Esophagus (tissue), 2 donors: Measurements from ENCODE around the gene LCN1. TPM values are rescaled to one million over a fixed set of nuclear protein-coding genes. Genes with fewer than 3 reads are reported as not detected.

ENCODE experiments used
- H3K27ac ChIP-seq, 2 donors: one replicate each; pipeline ENCODE4 v1.5.1; 2013; ENCODE audit warnings: low read depth in 2 of 2, mild to moderate bottlenecking in 2 of 2, inconsistent platforms in 1 of 2, low read length in 1 of 2, moderate library complexity in 1 of 2
- H3K27me3 ChIP-seq, 2 donors: one replicate each; pipeline ENCODE4 v1.6.1; 2013; ENCODE audit warnings: low read length in 2 of 2, control low read depth in 1 of 2, mild to moderate bottlenecking in 1 of 2; ENCODE audit not compliant: insufficient read depth in 2 of 2, control insufficient read depth in 1 of 2
- H3K36me3 ChIP-seq, 2 donors: one replicate each; pipeline ENCODE4 v1.6.1; 2013; ENCODE audit warnings: low read length in 1 of 2; ENCODE audit not compliant: control insufficient read depth in 2 of 2, insufficient read depth in 2 of 2
- H3K4me1 ChIP-seq, 2 donors: one replicate each; pipeline ENCODE4 v1.6.1; 2013; ENCODE audit warnings: low read length in 1 of 2; ENCODE audit not compliant: control insufficient read depth in 2 of 2, insufficient read depth in 2 of 2
- H3K4me3 ChIP-seq, 2 donors: one replicate each; pipeline ENCODE4 v1.5.1; 2013; ENCODE audit warnings: low read length in 2 of 2, mild to moderate bottlenecking in 2 of 2, low read depth in 1 of 2, moderate library complexity in 1 of 2
- H3K9me3 ChIP-seq, 2 donors: one replicate each; pipeline ENCODE4 v1.6.1; 2013; ENCODE audit warnings: mild to moderate bottlenecking in 2 of 2, low read depth in 1 of 2, low read length in 1 of 2, moderate library complexity in 1 of 2; ENCODE audit not compliant: control insufficient read depth in 2 of 2, insufficient read depth in 1 of 2
- WGBS, 2 donors: extraction: QIAGEN DNeasy Blood & Tissue Kit; methylation state at CpG; one replicate each; pipeline ENCODE4 v1.1.7; 2013; 5-methylcytosine and 5-hydroxymethylcytosine counted together
- polyA plus RNA-seq, 2 donors: library from polyadenylated mRNA; stranded (reverse); fragments of 200-250 nt; gene quantifications; one replicate each; pipeline ENCODE4 v1.2.3, GENCODE V29; 2013
- donor health status: healthy with polysubstance abuse.
- donor health status: Bipolar disorder and iron deficiency.

Gene LCN1
- polyA plus RNA-seq, result not detected

DNA sequence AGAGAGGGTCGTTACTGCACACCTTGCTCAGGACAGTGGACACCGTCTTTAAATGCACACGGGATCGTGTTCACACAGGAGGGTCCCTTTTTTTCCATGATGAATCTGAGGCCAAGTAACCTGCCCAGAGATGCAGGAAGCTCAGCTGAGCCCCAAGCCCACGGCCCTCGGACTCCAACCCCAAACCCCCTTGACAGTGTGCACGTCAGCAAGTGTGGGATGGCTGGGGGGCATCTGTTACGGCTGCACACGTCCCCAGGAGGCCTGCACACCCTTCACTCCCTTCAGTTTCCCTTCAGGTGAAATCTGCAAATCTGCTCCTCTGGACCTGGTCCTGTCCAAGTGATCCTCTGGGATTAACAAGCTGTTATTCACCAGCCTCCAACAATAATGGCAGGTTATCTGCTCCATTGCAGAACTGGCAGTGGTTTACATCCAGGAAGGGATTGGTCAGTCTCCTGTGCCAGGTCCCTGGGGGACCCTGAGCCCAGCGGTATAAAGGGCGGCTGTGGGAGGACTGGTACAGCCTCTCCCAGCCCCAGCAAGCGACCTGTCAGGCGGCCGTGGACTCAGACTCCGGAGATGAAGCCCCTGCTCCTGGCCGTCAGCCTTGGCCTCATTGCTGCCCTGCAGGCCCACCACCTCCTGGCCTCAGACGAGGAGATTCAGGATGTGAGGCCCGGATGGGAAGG, at the start of gene LCN1:
LCN1 (plus strand) TSS at position 525 of the 692 bp plus-strand sequence; CDS start at position 583, 58 bp downstream.
- no peaks in the 10 kb centered on the region for H3K36me3 ChIP-seq
- no peaks in the 10 kb centered on the region for H3K4me1 ChIP-seq
- H3K9me3 ChIP-seq, result no peaks in the 10 kb centered on the region
- WGBS, 2 donors, result 79 to 83% methylated on average over 18 of the region's 18 CpGs
- H3K4me3 ChIP-seq, result no peak within 1 kb of the TSS
- no peaks in the 10 kb centered on the region for H3K27me3 ChIP-seq
- no peak within 1 kb of the TSS for H3K27ac ChIP-seq

DNA sequence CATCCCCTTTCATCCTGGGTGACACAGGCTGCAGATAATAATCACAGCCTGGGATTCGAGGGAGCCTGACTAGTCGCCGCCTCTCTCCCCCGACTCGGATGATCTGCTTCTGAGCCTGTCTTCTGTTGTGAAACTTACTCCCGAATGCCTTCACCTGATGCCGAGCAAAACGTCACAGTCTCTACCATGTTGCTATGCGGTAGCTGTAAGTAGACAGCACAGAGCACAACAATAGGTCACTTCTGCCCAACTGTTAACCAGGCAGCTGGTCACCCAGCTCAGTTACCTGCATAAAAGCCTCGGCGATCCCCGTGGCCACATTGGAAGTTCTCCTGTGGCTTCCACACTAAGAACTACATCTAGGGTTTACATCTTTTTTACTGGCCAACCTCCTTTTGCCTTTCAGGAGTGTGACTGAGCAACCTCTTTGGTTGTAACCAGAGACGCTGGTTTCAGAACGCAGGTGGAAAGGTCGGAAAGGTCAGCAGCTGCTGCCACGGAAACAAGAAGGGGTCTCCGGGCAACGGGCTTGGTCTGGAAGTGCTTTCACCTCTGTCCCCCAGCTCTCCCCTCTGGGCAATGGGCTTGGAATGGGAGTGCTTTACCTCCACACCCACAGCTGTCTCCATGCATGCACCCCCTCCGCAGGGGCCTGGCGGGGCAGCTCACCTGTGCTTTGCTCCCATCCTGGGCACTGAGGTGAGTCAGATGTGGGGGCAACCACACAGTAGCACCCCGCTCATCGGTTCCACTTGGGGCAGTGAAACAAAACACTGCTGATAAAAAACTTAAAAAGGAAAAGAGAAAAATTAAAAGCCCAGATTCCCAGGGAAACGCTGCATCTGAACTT, 49.2 kb upstream of the LCN1 start:
- no peaks in the 10 kb centered on the region for H3K9me3 ChIP-seq
- no peaks in the 10 kb centered on the region for H3K27me3 ChIP-seq
- 73% methylated on average over 23 of the region's 23 CpGs for WGBS, 2 donors
- H3K4me1 ChIP-seq, result no peaks in the 10 kb centered on the region
- H3K27ac ChIP-seq, result no peak overlapping the region
- H3K4me3 ChIP-seq, result no peak overlapping the region
- no peaks in the 10 kb centered on the region for H3K36me3 ChIP-seq

DNA sequence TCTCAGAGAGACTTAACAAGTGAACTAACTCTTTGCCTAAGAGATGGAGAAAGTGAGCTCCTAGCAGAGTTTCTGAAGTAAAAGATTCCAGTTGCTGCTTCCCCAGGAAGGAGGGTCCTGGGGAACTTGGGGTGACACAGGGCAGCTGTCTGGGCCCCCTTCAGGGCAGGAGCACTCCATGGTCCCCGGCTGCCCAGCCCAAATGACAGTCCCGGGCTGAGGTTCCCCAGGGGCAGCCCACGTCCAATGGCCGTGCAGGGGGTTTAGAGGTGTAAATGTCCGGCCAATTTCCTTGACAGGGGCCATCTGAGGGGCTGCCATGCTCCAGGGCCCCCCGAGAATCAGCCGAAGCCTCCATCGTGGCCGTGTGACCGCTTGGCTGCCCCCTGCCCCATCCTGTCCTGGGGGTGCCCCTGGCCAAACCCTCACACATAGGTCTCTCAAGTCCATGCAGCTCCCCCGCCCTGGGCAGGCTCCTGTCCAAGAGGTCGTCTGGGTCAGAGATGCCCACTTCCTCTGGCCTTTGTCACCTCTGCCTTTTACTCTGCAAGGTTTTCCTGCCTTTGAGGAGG, 47.2 kb upstream of the LCN1 start:
- Histone ChIP-seq H3K27ac (no peak overlapping the region), H3K4me1 (no peaks in the 10 kb centered on the region), H3K36me3 (no peaks in the 10 kb centered on the region), H3K4me3 (no peak overlapping the region), H3K27me3 (no peaks in the 10 kb centered on the region), H3K9me3 (no peaks in the 10 kb centered on the region)
- 77 to 80% methylated on average over 12 of the region's 12 CpGs for WGBS, 2 donors

DNA sequence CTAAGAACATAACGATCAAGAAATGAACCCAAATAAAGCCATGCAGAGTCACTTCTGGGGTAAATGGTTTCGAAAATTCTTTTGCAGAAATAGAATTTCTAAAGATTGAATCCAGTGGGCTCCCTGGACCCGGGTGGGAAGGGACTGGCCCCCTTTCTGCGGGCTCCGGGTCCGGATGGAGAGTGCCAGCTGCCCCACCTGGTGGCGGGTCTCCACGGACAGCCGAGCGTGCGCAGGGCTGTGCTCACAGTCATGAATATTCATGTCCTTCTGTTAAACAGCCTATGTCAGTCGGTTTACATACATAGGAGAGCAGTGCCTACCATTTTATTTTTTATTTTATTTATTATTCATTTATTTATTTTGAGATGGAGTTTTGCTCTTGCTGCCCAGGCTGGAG, 46.3 kb upstream of the LCN1 start:
- no peaks in the 10 kb centered on the region for H3K27me3 ChIP-seq
- 32 to 34% methylated on average over 12 of the region's 12 CpGs for WGBS, 2 donors
- no peaks in the 10 kb centered on the region for H3K4me1 ChIP-seq

DNA sequence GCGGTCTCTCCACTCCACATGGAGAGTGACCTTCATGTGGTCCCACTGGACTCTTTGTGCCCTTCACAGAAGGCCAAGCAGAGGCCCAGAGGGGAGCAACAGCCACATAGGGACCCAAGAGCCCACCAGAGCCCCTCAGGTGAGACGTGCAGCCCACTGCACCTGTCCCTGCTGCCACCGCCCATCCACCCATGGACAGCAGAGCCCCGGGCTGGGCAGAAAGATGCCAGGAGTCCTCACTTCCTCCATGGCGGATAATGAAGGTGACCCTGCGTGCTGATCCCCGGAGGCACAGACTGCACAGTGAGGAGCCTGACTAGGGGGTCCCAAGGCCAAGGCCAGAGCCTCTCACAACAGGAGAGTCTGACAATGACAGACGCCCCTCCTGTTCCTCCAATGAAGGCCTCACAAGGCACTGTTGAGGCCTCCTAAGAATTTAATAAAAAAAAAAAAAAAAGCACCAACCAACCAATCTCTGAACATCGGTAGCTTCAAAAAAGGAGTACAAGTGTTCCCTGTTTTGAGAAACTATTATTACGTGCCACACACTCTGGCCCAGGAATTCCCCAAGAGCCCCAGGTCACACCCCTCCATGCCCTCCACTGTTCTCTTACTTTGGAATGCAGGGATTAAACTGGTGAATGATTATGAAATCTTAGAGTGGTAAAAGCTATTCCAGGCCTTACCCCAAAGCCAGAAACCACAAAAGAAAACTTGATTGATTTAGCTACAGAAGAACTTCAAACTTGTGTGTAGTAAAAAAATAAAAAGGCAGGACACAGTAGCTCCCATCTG, 44.5 kb upstream of the LCN1 start:
- 78 to 82% methylated on average over 10 of the region's 10 CpGs for WGBS, 2 donors
- peaks cover 4 to 5% of the 10 kb centered on the region in 2 donors for H3K4me1 ChIP-seq
- H3K27ac ChIP-seq, result no peak overlapping the region
- H3K4me3 ChIP-seq, result no peak overlapping the region
- H3K9me3 ChIP-seq, result no peaks in the 10 kb centered on the region
- no peaks in the 10 kb centered on the region for H3K27me3 ChIP-seq
- H3K36me3 ChIP-seq, result no peaks in the 10 kb centered on the region

More for the DNA sequence above, 46.3 kb upstream of the LCN1 start:
- Histone ChIP-seq H3K9me3 (no peaks in the 10 kb centered on the region), H3K4me3 (no peak overlapping the region), H3K36me3 (no peaks in the 10 kb centered on the region), H3K27ac (no peak overlapping the region)

DNA sequence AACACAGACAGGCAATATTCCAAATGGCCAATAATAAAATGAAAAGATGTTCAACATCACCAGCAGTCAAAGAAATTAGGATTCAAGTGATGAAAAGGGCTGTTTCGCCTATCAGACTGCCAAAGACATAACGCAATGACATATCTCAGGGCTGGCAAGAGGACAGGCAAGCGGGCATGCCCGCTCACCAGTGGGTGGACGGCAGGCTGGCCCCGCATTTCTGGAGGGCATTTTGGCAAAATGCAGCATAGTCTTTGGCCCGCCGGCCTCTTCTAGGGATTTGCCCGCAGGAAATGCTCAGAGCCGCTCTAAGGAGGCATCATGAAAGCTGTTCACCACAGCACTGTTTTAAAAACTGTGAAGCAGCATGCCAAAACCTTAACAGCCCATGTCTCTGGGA, 43.0 kb upstream of the LCN1 start:
- H3K9me3 ChIP-seq, result no peaks in the 10 kb centered on the region
- peaks cover 4 to 5% of the 10 kb centered on the region in 2 donors for H3K4me1 ChIP-seq
- H3K4me3 ChIP-seq, result no peak overlapping the region
- WGBS, 2 donors, result 46 to 67% methylated on average over 10 of the region's 10 CpGs
- no peak overlapping the region for H3K27ac ChIP-seq
- no peaks in the 10 kb centered on the region for H3K36me3 ChIP-seq
- no peaks in the 10 kb centered on the region for H3K27me3 ChIP-seq

DNA sequence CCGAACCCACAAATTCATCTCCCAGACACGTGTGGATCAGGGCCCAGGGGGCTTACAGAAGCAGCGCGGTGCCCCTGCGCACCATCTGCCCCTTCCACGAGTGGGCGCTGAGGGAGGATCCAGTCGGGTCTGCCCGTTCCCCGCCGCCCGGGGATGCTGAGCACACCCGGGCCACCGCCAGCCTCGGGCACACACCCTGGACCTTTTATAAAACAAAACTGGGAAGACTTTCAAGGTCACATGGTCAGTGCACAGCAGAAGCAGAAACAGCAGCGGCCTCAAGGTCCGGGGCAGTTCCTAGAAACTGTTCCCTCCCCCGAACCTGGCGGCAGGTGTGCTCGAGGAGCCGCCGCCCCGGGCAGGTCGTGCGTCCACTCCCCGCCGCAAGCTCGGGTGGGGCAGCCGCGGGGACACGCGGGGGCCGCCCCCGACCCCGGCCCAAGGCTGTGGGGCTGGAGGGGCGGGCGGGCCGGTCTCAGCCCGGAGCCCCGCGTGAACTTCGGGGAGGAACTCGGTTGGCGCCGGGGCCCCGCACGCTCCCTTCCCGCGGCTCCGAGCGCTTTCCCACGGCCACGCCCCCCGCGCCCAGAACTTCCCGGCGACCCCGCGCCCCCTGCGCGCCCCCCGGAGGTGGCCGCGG, 42.3 kb upstream of the LCN1 start:
- H3K4me3 ChIP-seq, result peak overlapping the region; percentile 53 to 88
- H3K27ac ChIP-seq, result peak overlapping the region; percentile 62 to 65
- no peaks in the 10 kb centered on the region for H3K9me3 ChIP-seq
- H3K27me3 ChIP-seq, result no peaks in the 10 kb centered on the region
- peaks cover 0 to under 1% of the 10 kb centered on the region in 2 donors for H3K36me3 ChIP-seq
- H3K4me1 ChIP-seq, result peaks cover 4 to 5% of the 10 kb centered on the region in 2 donors
- 2 to 3% methylated on average over 52 to 64 of the region's 64 CpGs for WGBS, 2 donors

DNA sequence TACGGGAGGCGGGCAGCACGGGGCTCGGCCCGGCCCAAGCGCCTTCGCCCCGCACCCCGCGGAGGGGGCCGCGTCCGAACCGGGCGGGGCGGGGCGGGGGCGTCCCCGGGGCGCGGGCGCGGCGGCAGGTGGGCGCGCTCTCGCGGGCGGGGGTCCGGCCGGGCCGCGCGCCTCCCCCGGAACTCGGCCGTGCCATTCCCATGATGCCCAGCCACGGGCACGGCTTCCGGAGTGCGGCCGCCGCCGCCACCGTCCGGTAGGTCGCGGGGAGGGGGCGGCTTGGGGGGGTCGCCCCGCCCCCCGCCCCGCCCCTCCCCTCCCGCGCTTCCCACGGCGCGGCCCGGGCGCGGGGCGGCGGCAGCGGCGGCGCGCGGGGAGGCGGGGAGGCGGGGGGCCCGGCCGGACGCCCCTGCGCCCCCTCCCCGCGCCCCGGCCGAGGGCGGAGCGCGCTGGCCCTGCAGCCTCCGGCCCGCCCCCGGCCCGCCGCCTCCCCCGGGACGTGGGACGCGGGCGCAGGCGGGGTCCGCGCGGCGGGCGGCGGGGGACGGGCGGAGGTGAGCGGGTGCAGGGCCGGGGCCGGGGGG, 41.7 kb upstream of the LCN1 start, which contains the start of gene PPP1R26:
PPP1R26 (plus strand) TSS at position 314 of the 584 bp plus-strand sequence. CDS start 4,729 bp downstream, outside the sequence.
- Histone ChIP-seq H3K9me3 (no peaks in the 10 kb centered on the region), H3K36me3 (peaks cover 0 to 6% of the 10 kb centered on the region in 2 donors), H3K27ac (peak within 1 kb of the TSS; percentile 62 to 65), H3K4me3 (peak within 1 kb of the TSS; percentile 78 to 88), H3K4me1 (peaks cover 4 to 5% of the 10 kb centered on the region in 2 donors), H3K27me3 (no peaks in the 10 kb centered on the region)
- 0 to 1% methylated on average over 23 to 89 of the region's 103 CpGs for WGBS, 2 donors
